Left colon (tissue), 2 donors: ENCODE results near the gene DCDC2. TPM values are rescaled to one million over a fixed set of nuclear protein-coding genes. Genes with fewer than 3 reads are reported as not detected.
"Not testable (repeated sequence)": the region's sequence is repeated elsewhere in the genome, so short reads cannot be mapped to it uniquely, and the experiment has no call there.

Experiments used
- ATAC-seq: fragments of 200-7000 bp; cut with Tn5 transposase; one replicate; pipeline ENCODE4 v1.9.1; 2020; ENCODE audit warnings: mild to moderate bottlenecking, moderate library complexity
- DNase-seq, 2 donors: peaks; one replicate each; pipeline ENCODE4 v3.0.0-alpha.2; 2020
- intact Hi-C, 2 donors: fragments of 100-400 bp; cut with DNase I in 1 of 2; cut with micrococcal nuclease in 1 of 2; formaldehyde crosslinking; loops; one replicate each; pipeline versions ENCODE4 v1.11.2 to v1.14.0; 2022; cut with DNase I, micrococcal nuclease
- long read RNA-seq: library from polyadenylated mRNA; unstranded; transcript quantifications from one replicate; pipeline ENCODE4 v2.0.0, GENCODE V29; 2021
- total RNA-seq, 2 donors: library from RNA; stranded (reverse); fragmentation: NEBNext Ultra II Directional; extraction: Animal tissue kit (Norgen Biotek cat#: 25700); gene quantifications; one replicate each; pipeline ENCODE4 v1.2.1, GENCODE V29; 2021
- donor health status: DM: no; HTN: no; CAD: no.
- donor health status: DM: yes; HTN: yes; CAD: no.

Gene DCDC2
- total RNA-seq = 1 to 10 TPM; 1.7 to 2.1 TPM
- long read RNA-seq, full-length matches to known transcripts = 1 of 1 reads
- long read RNA-seq, partial matches to known transcripts = 0 of 1 reads
- long read RNA-seq, other reads (novel, unspliced or antisense) = 0 of 1 reads

GRCh38 chr6:24357336-24358218 lies at the start of gene DCDC2:
Gene DCDC2, minus strand, starts transcription at chr6:24358059. Its CDS starts 309 bp downstream, at chr6:24357750.
- peak; percentile 82 for ATAC-seq
- intact Hi-C loops = no loop called here

GRCh38 chr6:24405262-24405661 lies 47.4 kb upstream of the DCDC2 start:
- intact Hi-C loops = no loop called here
- DNase-seq (no peak), ATAC-seq (no peak)

More at GRCh38 chr6:24357336-24358218, at the start of gene DCDC2:
- peak; percentile 89 to 91 for DNase-seq

- ATAC-seq = no peak
- intact Hi-C loops = no loop called here
These were observed 45.6 kb upstream of the DCDC2 start for GRCh38 chr6:24403501-24403824.

GRCh38 chr6:24402697-24403500 lies 45.0 kb upstream of the DCDC2 start, which contains the start of gene MRS2:
Gene MRS2, plus strand, starts transcription at chr6:24402936. Its CDS starts 111 bp downstream, at chr6:24403047.
- peak; percentile 99 for ATAC-seq

More at GRCh38 chr6:24403501-24403824, 45.6 kb upstream of the DCDC2 start:
- no peak for DNase-seq

DNA sequence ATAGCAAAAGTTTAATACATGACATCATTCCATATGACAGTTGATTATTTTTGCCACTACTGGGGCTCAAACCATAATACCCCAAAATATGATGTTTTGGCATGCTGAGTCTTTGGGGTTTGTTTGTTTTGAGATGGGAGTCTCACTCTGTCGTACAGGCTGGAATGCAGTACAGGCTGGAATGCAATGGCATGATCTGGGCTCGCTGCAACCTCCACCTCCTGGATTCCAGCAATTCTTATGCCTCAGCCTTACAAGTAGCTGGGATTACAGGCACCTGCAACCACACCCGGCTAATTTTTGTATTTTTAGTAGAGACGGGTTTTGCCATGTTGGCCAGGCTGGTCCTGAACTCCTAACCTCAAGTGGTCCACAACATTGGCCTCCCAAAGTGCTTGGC lies 43.6 kb upstream of the DCDC2 start:
- ATAC-seq (no peak), DNase-seq (no peak)
- intact Hi-C loops = no loop called here

More at GRCh38 chr6:24402697-24403500, 45.0 kb upstream of the DCDC2 start, which contains the start of gene MRS2:
- DNase-seq = peak; percentile 91 to 93
- intact Hi-C loops = no loop called here

GRCh38 chr6:24400045-24401039 lies 42.5 kb upstream of the DCDC2 start:
- intact Hi-C loops, DNase-seq: not testable (repeated sequence)

GRCh38 chr6:24397631-24398030 lies 39.8 kb upstream of the DCDC2 start:
- ATAC-seq = no peak
- intact Hi-C loops = no loop called here
- DNase-seq = no peak

More at GRCh38 chr6:24400045-24401039, 42.5 kb upstream of the DCDC2 start:
- not testable (repeated sequence) for ATAC-seq

DNA sequence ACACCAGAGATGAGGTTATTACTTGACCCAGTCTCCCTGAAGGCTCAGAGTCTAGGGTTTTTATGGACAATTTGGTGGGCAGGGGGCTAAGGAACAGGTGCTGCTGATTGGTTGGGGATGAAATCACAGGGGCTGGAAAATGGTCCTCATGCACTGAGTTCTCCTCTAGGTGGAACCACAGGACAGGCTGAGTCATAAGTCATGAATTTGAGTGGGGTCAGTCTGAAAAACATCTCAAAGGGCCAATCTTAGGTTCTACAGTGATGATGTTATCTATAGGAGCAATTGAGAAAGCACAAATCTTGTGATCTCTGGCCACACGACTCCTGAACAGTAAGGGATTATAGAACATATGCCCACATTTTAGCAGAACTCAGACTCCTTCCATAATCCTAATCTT lies 39.0 kb upstream of the DCDC2 start:
- ATAC-seq (no peak), DNase-seq (no peak)
- intact Hi-C loops = no loop called here

DNA sequence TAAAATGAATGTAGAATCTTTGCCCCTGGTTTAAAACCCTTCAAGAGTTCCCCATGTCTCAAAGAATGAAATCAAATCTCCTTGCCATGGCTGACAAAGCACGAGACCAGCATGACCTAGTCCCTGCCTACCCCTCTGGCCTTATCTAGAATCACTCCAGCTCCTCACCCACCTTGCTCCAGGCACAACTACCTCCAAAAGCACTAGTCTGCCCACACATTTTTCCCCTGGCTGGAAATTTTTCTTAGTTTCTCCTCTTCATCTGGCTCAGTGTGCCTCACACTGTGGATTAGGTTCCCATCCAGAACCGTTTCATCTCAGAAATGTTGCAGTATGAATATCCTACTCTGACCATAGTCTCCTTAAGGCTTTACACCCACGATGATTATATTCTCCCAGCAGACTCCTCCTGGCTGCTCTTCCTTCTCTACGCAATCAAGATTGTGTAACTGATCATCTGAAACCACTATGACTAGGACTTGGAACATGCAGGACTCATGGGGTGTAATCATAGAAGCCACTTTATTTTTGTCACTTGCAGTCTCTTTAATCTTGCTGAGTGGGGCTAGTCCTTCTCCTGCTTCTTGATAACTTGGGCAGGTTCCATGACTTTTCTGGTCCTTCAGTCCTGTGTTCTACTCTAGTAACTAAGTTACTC lies 37.0 kb upstream of the DCDC2 start:
- ATAC-seq = no peak
- intact Hi-C loops = no loop called here
- no peak for DNase-seq

- ATAC-seq = no peak
- no peak for DNase-seq
- intact Hi-C loops = no loop called here
These were observed 36.4 kb upstream of the DCDC2 start for GRCh38 chr6:24394061-24394779.

GRCh38 chr6:24391756-24392405 lies 34.0 kb upstream of the DCDC2 start:
- DNase-seq = no peak
- no peak for ATAC-seq
- intact Hi-C loops = no loop called here

- intact Hi-C loops = no loop called here
- ATAC-seq (no peak), DNase-seq (no peak)
These were observed 33.3 kb upstream of the DCDC2 start for GRCh38 chr6:24391208-24391607.

DNA sequence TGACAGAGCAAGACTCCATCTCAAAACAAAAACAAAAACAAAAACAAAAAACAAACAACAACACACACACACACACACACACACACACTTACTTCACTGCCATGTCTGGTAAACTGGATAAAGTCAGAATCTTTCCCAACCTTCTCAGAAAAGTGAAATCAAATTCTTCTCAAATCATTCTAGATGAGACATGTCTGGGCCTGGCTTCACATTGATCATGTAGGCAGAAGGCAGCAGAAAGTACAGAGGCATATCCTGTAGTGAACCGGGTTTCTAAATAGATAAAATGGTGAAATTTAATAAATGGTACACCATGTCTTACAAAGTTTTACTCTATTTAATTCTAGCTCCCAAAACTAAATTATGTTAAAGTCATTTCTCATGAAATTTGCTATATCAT lies 30.0 kb upstream of the DCDC2 start:
- DNase-seq (no peak), ATAC-seq (no peak)
- intact Hi-C loops = no loop called here

GRCh38 chr6:24385536-24386269 lies 27.8 kb upstream of the DCDC2 start:
- intact Hi-C loops = no loop called here
- DNase-seq = no peak
- ATAC-seq = no peak

GRCh38 chr6:24384369-24385130 lies 26.7 kb upstream of the DCDC2 start:
- ATAC-seq, DNase-seq, intact Hi-C loops: not testable (repeated sequence)
